ENCODE data around the gene ARHGAP10. TPM values are rescaled to one million over a fixed set of nuclear protein-coding genes. Genes with fewer than 3 reads are reported as not detected.

The ARHGAP10 gene
- total and polyA plus RNA-seq, 9 donors: 26.9 to 41.6 (median 33.0) TPM

- H3K4me1 ChIP-seq (ENCODE audit: control insufficient read depth, insufficient read depth, low read length): peaks cover 2% of the 10 kb centered on the region
- DNase-seq: no peak
- no peaks in the 10 kb centered on the region for H3K27me3 ChIP-seq (ENCODE audit: control insufficient read depth, insufficient read depth, low read length)
- peaks cover 8% of the 10 kb centered on the region for H3K36me3 ChIP-seq (ENCODE audit: control insufficient read depth, insufficient read depth, low read length)
- H3K27ac ChIP-seq (ENCODE audit: low read length): peak overlapping the region; percentile 1
- H3K9me3 ChIP-seq (replicated peaks; ENCODE audit: control insufficient read depth, low read depth, low read length): no peaks in the 10 kb centered on the region
- WGBS (ENCODE audit: insufficient coverage): no CpG with 5 or more reads among the region's 3 CpGs
- H3K4me3 ChIP-seq (ENCODE audit: low read length): no peak overlapping the region
These were observed 122.3 kb downstream of the ARHGAP10 start for GRCh38 chr4:147854154-147854553.

DNA sequence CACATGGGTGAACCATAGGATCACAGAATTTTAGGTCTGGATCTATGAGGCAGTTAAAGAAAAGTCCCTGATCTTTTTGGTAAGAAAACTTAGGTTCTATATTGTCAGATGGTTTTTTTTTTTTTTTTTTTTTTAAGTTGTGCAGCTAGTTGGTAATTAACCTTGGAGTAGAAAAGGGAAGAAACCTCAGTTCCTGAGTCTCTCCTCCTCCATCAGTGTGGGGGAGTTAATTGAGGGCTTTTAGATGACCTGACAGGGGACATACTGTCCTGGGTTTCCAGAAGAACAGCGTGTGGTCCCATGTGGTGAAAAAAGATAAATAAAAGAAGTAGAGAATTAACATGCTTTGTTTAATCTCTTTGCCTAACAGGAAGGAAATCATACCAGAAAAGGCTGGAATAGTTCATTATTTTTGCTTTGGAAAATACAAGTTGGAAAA, 123.7 kb downstream of the ARHGAP10 start:
- no peak overlapping the region for H3K27ac ChIP-seq (ENCODE audit: low read length)
- H3K27me3 ChIP-seq (ENCODE audit: control insufficient read depth, insufficient read depth, low read length): no peaks in the 10 kb centered on the region
- WGBS (ENCODE audit: insufficient coverage): no CpG with 5 or more reads among the region's 1 CpG
- peaks cover 2% of the 10 kb centered on the region for H3K36me3 ChIP-seq (ENCODE audit: control insufficient read depth, insufficient read depth, low read length)
- no peaks in the 10 kb centered on the region for H3K9me3 ChIP-seq (replicated peaks; ENCODE audit: control insufficient read depth, low read depth, low read length)
- no peak overlapping the region for H3K4me3 ChIP-seq (ENCODE audit: low read length)
- no peak for DNase-seq
- peaks cover 2% of the 10 kb centered on the region for H3K4me1 ChIP-seq (ENCODE audit: control insufficient read depth, insufficient read depth, low read length)

- Histone ChIP-seq H3K36me3 (ENCODE audit: control insufficient read depth, insufficient read depth, low read length) (peaks cover 11% of the 10 kb centered on the region), H3K4me3 (ENCODE audit: low read length) (no peak overlapping the region), H3K27ac (ENCODE audit: low read length) (no peak overlapping the region), H3K4me1 (ENCODE audit: control insufficient read depth, insufficient read depth, low read length) (peaks cover 21% of the 10 kb centered on the region), H3K27me3 (ENCODE audit: control insufficient read depth, insufficient read depth, low read length) (no peaks in the 10 kb centered on the region), H3K9me3 (replicated peaks; ENCODE audit: control insufficient read depth, low read depth, low read length) (no peaks in the 10 kb centered on the region)
- WGBS (ENCODE audit: insufficient coverage): 89% methylated on average over 15 of the region's 15 CpGs
- no peak for DNase-seq
These were observed 129.1 kb downstream of the ARHGAP10 start for GRCh38 chr4:147860960-147861359.

GRCh38 chr4:147862043-147862692, 130.3 kb downstream of the ARHGAP10 start:
- peak; percentile 56 for DNase-seq
- H3K4me1 ChIP-seq (ENCODE audit: control insufficient read depth, insufficient read depth, low read length): peaks cover 21% of the 10 kb centered on the region
- no peaks in the 10 kb centered on the region for H3K9me3 ChIP-seq (replicated peaks; ENCODE audit: control insufficient read depth, low read depth, low read length)
- H3K36me3 ChIP-seq (ENCODE audit: control insufficient read depth, insufficient read depth, low read length): peaks cover 12% of the 10 kb centered on the region
- H3K27ac ChIP-seq (ENCODE audit: low read length): peak overlapping the region; percentile 13
- WGBS (ENCODE audit: insufficient coverage): 82% methylated on average over 15 of the region's 15 CpGs
- no peaks in the 10 kb centered on the region for H3K27me3 ChIP-seq (ENCODE audit: control insufficient read depth, insufficient read depth, low read length)
- no peak overlapping the region for H3K4me3 ChIP-seq (ENCODE audit: low read length)

DNA sequence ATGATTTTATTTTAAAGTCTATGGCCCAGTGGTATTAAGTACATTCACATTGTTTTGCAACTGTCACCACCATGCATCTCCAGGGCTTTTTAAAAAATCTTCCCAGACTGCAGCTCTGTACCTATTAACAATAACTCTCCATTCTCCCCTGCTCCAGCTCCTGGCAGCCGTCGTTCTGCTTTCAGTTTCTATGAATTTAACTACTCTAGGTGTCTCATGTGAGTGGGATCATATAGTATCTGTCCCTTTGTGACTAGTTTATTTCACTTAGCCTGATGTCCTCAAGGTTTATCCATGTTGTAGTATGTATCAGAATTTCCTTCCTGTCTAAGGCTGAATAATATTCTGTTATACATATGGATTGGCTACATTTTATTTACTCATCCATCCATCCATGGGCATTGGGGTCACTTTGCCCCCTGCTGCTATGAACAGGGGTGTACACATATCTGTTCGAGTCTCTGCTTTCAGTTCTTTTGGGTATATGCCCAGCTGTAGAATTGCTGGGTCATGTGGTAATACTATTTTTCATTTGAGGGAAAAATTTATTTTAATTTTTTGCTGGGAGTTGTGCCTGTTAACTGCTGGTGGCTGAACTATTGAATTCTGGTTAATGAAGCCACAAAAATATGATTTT, 131.3 kb downstream of the ARHGAP10 start:
- H3K4me1 ChIP-seq (ENCODE audit: control insufficient read depth, insufficient read depth, low read length): peaks cover 21% of the 10 kb centered on the region

DNA sequence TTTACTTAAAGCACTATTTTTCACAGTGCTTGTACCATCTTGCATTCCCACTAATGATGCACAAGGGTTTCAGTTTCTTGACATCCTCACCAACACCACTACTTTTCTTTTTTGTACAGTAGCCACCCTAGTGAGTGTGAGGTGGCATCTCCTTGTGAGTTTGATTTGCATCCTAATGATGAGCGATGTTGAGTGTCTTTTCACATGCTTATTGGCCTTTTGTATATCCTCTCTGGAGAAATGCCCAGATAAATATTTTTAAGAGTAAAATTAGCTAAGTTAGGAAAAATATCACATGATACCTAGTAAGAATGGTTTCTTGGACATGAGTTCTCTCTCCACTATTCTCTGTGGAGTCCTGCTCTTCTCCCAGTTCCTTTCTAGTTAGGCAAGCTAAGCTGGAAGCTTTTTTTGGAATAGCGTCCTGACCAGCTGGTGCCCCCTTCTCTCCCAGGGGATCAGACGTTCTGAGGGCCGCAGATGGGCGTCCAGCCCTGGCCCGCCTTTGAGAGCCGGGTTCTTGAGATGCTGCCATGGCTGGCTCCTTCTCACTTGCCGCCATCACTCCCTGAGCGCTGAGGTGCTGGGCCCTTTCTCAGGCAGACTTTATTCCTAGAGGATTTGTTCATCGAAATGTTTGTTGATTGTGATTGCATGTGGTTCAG, 132.1 kb downstream of the ARHGAP10 start:
- Histone ChIP-seq H3K36me3 (ENCODE audit: control insufficient read depth, insufficient read depth, low read length) (peaks cover 24% of the 10 kb centered on the region), H3K4me3 (ENCODE audit: low read length) (no peak overlapping the region), H3K4me1 (ENCODE audit: control insufficient read depth, insufficient read depth, low read length) (peaks cover 21% of the 10 kb centered on the region), H3K9me3 (replicated peaks; ENCODE audit: control insufficient read depth, low read depth, low read length) (no peaks in the 10 kb centered on the region), H3K27me3 (ENCODE audit: control insufficient read depth, insufficient read depth, low read length) (no peaks in the 10 kb centered on the region), H3K27ac (ENCODE audit: low read length) (peak overlapping the region; percentile 63)
- 46% methylated on average over 6 of the region's 10 CpGs for WGBS (ENCODE audit: insufficient coverage)
- peak; percentile 68 for DNase-seq

More for the DNA sequence above, 131.3 kb downstream of the ARHGAP10 start:
- DNase-seq: peak; percentile 50
- Histone ChIP-seq H3K27ac (ENCODE audit: low read length) (peak overlapping the region; percentile 63), H3K4me3 (ENCODE audit: low read length) (no peak overlapping the region), H3K36me3 (ENCODE audit: control insufficient read depth, insufficient read depth, low read length) (peaks cover 17% of the 10 kb centered on the region), H3K27me3 (ENCODE audit: control insufficient read depth, insufficient read depth, low read length) (no peaks in the 10 kb centered on the region), H3K9me3 (replicated peaks; ENCODE audit: control insufficient read depth, low read depth, low read length) (no peaks in the 10 kb centered on the region)
- no CpG with 5 or more reads among the region's 3 CpGs for WGBS (ENCODE audit: insufficient coverage)

GRCh38 chr4:147864607-147865006, 132.7 kb downstream of the ARHGAP10 start:
- no peaks in the 10 kb centered on the region for H3K27me3 ChIP-seq (ENCODE audit: control insufficient read depth, insufficient read depth, low read length)
- H3K36me3 ChIP-seq (ENCODE audit: control insufficient read depth, insufficient read depth, low read length): peaks cover 24% of the 10 kb centered on the region
- peak overlapping the region; percentile 63 for H3K27ac ChIP-seq (ENCODE audit: low read length)
- H3K9me3 ChIP-seq (replicated peaks; ENCODE audit: control insufficient read depth, low read depth, low read length): no peaks in the 10 kb centered on the region
- H3K4me3 ChIP-seq (ENCODE audit: low read length): no peak overlapping the region
- H3K4me1 ChIP-seq (ENCODE audit: control insufficient read depth, insufficient read depth, low read length): peaks cover 21% of the 10 kb centered on the region
- DNase-seq: peak; percentile 70
- 37% methylated on average over 5 of the region's 5 CpGs for WGBS (ENCODE audit: insufficient coverage)

DNA sequence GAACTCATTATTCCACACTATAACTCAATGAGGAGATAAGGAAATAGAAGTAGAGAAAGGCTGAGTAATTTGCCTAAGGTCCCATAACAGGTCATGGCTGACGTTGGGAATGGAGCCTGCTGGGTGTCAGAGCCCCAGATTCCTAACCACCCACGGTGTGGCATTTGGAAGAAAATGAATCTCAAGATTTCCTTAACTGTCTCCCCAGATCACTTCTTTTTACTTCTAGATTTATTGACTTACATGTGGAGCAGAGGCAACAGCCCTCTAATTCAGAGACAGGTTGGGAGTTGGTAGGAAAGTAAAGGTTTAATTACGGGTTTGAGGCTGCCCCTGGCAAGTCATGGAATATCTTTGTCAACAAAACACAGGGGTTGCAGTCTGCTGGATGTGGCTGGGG, 134.0 kb downstream of the ARHGAP10 start:
- H3K27me3 ChIP-seq (ENCODE audit: control insufficient read depth, insufficient read depth, low read length): no peaks in the 10 kb centered on the region

GRCh38 chr4:147866532-147867271, 134.8 kb downstream of the ARHGAP10 start:
- H3K27ac ChIP-seq (ENCODE audit: low read length): no peak overlapping the region

More for the DNA sequence above, 134.0 kb downstream of the ARHGAP10 start:
- H3K4me3 ChIP-seq (ENCODE audit: low read length): no peak overlapping the region
- H3K36me3 ChIP-seq (ENCODE audit: control insufficient read depth, insufficient read depth, low read length): peaks cover 22% of the 10 kb centered on the region
- no peak for DNase-seq
- H3K4me1 ChIP-seq (ENCODE audit: control insufficient read depth, insufficient read depth, low read length): peaks cover 21% of the 10 kb centered on the region
- no peaks in the 10 kb centered on the region for H3K9me3 ChIP-seq (replicated peaks; ENCODE audit: control insufficient read depth, low read depth, low read length)
- no peak overlapping the region for H3K27ac ChIP-seq (ENCODE audit: low read length)
- WGBS (ENCODE audit: insufficient coverage): 72% methylated on average over 2 of the region's 3 CpGs

DNA sequence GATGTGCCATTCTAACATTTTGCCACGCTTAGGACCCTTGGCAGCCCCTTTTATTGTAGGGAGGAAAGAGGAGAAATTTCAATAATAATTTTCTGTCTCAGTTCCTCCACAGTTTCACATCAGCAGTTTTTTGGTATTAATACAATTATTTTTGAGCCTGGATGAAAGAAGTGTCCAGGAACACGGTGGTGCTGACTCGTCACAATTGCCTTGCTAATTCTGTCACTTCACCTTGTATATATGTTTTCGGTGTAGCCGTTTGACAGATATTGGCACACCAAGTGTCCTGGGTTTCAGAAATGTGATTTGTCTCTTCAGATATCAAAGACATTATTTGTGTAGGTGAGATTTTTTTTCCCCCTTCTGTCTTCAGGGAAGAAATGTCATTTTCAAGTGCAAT, 142.2 kb downstream of the ARHGAP10 start:
- no peak for DNase-seq
- peaks cover 17% of the 10 kb centered on the region for H3K36me3 ChIP-seq (ENCODE audit: control insufficient read depth, insufficient read depth, low read length)
- H3K4me3 ChIP-seq (ENCODE audit: low read length): no peak overlapping the region
- H3K27ac ChIP-seq (ENCODE audit: low read length): no peak overlapping the region
- no CpG with 5 or more reads among the region's 5 CpGs for WGBS (ENCODE audit: insufficient coverage)
- H3K9me3 ChIP-seq (replicated peaks; ENCODE audit: control insufficient read depth, low read depth, low read length): no peaks in the 10 kb centered on the region
- H3K4me1 ChIP-seq (ENCODE audit: control insufficient read depth, insufficient read depth, low read length): no peaks in the 10 kb centered on the region
- H3K27me3 ChIP-seq (ENCODE audit: control insufficient read depth, insufficient read depth, low read length): no peaks in the 10 kb centered on the region

More at GRCh38 chr4:147866532-147867271, 134.8 kb downstream of the ARHGAP10 start:
- peaks cover 19% of the 10 kb centered on the region for H3K4me1 ChIP-seq (ENCODE audit: control insufficient read depth, insufficient read depth, low read length)
- H3K4me3 ChIP-seq (ENCODE audit: low read length): no peak overlapping the region
- DNase-seq: peak; percentile 95
- no peaks in the 10 kb centered on the region for H3K9me3 ChIP-seq (replicated peaks; ENCODE audit: control insufficient read depth, low read depth, low read length)
- no CpG with 5 or more reads among the region's 2 CpGs for WGBS (ENCODE audit: insufficient coverage)
- peaks cover 17% of the 10 kb centered on the region for H3K36me3 ChIP-seq (ENCODE audit: control insufficient read depth, insufficient read depth, low read length)
- H3K27me3 ChIP-seq (ENCODE audit: control insufficient read depth, insufficient read depth, low read length): no peaks in the 10 kb centered on the region
